Body of pancreas (tissue), 4 donors: ENCODE results near the gene RBBP8NL.

ENCODE experiments used
- POLR2A ChIP-seq, 3 donors: fragments of 450-650 bp; IDR thresholded peaks; one replicate each; pipeline ENCODE4 v1.6.1; 2016; ENCODE audit warnings: antibody characterized with exemption in 3 of 3, mild to moderate bottlenecking in 2 of 3
- TF ChIP-seq, protein P1 (sequence below), 7 experiments: fragments of 450-650 bp in 4 of 7; fragments of 200-600 bp in 3 of 7; sonication (generic) in 3 of 7; IDR thresholded peaks; one replicate each; pipeline ENCODE4 v1.5.1; 2016 to 2019; ENCODE audit warnings: antibody characterized with exemption in 7 of 7

DNA sequence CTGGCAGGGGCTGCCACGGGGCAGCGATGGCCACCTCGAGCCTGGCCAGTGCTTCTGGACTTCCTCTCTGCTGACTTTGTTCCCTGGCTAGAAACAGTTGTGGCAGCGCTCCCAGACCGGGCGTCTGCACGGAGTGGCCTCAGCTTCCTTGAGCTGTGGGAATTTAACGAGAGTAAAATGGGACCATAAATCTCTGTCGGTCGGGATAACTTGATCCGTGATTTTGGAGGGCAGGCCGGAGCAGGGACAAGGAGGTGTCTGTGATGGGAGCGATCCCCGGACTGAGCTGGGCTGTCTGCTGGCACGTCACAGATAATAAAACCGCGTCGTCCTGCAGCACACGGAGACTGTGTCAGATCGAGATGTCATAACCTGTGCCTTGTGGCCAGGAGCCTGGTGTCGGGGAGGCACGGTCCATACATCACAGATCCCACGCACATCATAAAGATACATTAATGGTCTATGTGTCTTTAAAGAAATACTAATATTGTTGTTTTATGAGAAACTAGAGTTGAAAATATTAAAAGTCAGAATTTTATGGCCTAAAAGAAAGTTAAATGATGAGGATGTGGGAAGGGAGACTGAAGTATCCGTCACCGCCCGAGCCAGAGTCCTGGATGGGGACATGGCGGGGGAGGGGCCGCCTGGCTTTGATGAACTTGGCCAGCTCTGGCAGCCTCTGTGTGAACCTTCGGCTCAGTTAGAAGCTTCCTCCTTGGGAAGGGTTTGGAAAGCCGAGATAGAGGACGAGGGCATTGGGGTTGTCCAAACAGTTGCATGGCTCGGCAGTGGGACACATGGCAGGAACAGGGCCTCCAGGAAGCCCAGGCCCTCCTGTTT is 6.5 kb upstream of the RBBP8NL start:
- no peak for TF ChIP-seq POLR2A (IDR thresholded peaks at IDR 0.05)
- TF ChIP-seq, protein P1, sequence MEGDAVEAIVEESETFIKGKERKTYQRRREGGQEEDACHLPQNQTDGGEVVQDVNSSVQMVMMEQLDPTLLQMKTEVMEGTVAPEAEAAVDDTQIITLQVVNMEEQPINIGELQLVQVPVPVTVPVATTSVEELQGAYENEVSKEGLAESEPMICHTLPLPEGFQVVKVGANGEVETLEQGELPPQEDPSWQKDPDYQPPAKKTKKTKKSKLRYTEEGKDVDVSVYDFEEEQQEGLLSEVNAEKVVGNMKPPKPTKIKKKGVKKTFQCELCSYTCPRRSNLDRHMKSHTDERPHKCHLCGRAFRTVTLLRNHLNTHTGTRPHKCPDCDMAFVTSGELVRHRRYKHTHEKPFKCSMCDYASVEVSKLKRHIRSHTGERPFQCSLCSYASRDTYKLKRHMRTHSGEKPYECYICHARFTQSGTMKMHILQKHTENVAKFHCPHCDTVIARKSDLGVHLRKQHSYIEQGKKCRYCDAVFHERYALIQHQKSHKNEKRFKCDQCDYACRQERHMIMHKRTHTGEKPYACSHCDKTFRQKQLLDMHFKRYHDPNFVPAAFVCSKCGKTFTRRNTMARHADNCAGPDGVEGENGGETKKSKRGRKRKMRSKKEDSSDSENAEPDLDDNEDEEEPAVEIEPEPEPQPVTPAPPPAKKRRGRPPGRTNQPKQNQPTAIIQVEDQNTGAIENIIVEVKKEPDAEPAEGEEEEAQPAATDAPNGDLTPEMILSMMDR (IDR thresholded peaks at IDR 0.05): no peak
